CD4-positive, alpha-beta T cell treated with Interleukin-6 for 4 hours (primary cell): ENCODE measurements around the gene VSIG8.

Source experiments
- DNase-seq: peaks from one replicate; pipeline ENCODE4 v3.0.0-alpha.2; 2020; ENCODE audit warnings: mixed read lengths

The VSIG8 gene

GRCh38 chr1:159854693-159855192 is 7.7 kb downstream of the VSIG8 start:
- peak; percentile 85 for DNase-seq

- peak; percentile 43 for DNase-seq
These were observed 8.3 kb downstream of the VSIG8 start for GRCh38 chr1:159854116-159854692.

GRCh38 chr1:159853417-159854115 is 8.9 kb downstream of the VSIG8 start:
- no peak for DNase-seq

GRCh38 chr1:159851407-159851806 is 11.1 kb downstream of the VSIG8 start:
- no peak for DNase-seq

GRCh38 chr1:159849626-159850366 is 12.7 kb downstream of the VSIG8 start:
- DNase-seq, result no peak

- DNase-seq, result no peak
These were observed 14.1 kb downstream of the VSIG8 start for GRCh38 chr1:159848326-159848725.

GRCh38 chr1:159847231-159847630 is 15.2 kb downstream of the VSIG8 start:
- no peak for DNase-seq

- DNase-seq, result no peak
These were observed 16.5 kb downstream of the VSIG8 start for GRCh38 chr1:159845751-159846629.

- DNase-seq, result no peak
These were observed 19.0 kb downstream of the VSIG8 start for GRCh38 chr1:159843459-159843858.

- DNase-seq, result no peak
These were observed 20.7 kb downstream of the VSIG8 start for GRCh38 chr1:159841749-159842148.

GRCh38 chr1:159839116-159839849 is 23.2 kb downstream of the VSIG8 start:
- DNase-seq, result no peak

GRCh38 chr1:159838715-159839114 is 23.7 kb downstream of the VSIG8 start:
- DNase-seq, result no peak

GRCh38 chr1:159835862-159836525 is 26.5 kb downstream of the VSIG8 start:
- no peak for DNase-seq

GRCh38 chr1:159835356-159835755 is 27.1 kb downstream of the VSIG8 start:
- DNase-seq, result no peak

- DNase-seq, result no peak
These were observed 30.1 kb downstream of the VSIG8 start for GRCh38 chr1:159832309-159832708.

- no peak for DNase-seq
These were observed 30.9 kb downstream of the VSIG8 start for GRCh38 chr1:159831412-159832141.

GRCh38 chr1:159830722-159831121 is 31.7 kb downstream of the VSIG8 start:
- DNase-seq, result no peak

GRCh38 chr1:159829822-159830465 is 32.5 kb downstream of the VSIG8 start:
- no peak for DNase-seq

- DNase-seq, result no peak
These were observed 33.2 kb downstream of the VSIG8 start for GRCh38 chr1:159829273-159829634.

GRCh38 chr1:159828581-159829272 is 33.7 kb downstream of the VSIG8 start:
- no peak for DNase-seq
